Measurements from ENCODE around the gene TNFSF13.

The TNFSF13 gene

GRCh38 chr17:7538891-7539545 lies 19.5 kb upstream of the TNFSF13 start:
- CTCF ChIA-PET = no interaction called here
- POLR2A ChIA-PET (ENCODE audit: low non-redundant PET) = no interaction called here

GRCh38 chr17:7541074-7541621 lies 17.4 kb upstream of the TNFSF13 start:
- no peak for DNase-seq (ENCODE audit: low spot score)
- TF ChIP-seq CTCF (conservative IDR thresholded peaks at IDR 0.05; ENCODE audit: low read depth) = no peak
- no peak overlapping the region for H3K27ac ChIP-seq
- ChIA-PET CTCF (interaction anchor here (0.6 to 0.7 kb wide), 2 partner anchors 9 to 11 kb away, joined by 3 read pairs; no protein-coding TSS in a partner anchor), POLR2A (ENCODE audit: low non-redundant PET) (no interaction called here)

More at GRCh38 chr17:7538891-7539545, 19.5 kb upstream of the TNFSF13 start:
- H3K27ac ChIP-seq = no peak overlapping the region
- TF ChIP-seq CTCF (conservative IDR thresholded peaks at IDR 0.05; ENCODE audit: low read depth) = no peak
- DNase-seq (ENCODE audit: low spot score) = no peak

- CTCF ChIA-PET = interaction anchor here (0.7 to 1.6 kb wide), 2 partner anchors 16 to 221 kb away, joined by 3 to 4 read pairs; no protein-coding TSS in a partner anchor
- H3K27ac ChIP-seq = no peak overlapping the region
- DNase-seq (ENCODE audit: low spot score) = no peak
- TF ChIP-seq CTCF (conservative IDR thresholded peaks at IDR 0.05; ENCODE audit: low read depth) = no peak
- POLR2A ChIA-PET (ENCODE audit: low non-redundant PET) = no interaction called here
Measured at GRCh38 chr17:7544911-7545310, 13.6 kb upstream of the TNFSF13 start.

- peak within 1 kb of the TSS; percentile 53 for H3K27ac ChIP-seq
- POLR2A ChIA-PET (ENCODE audit: low non-redundant PET) = no interaction called here
- TF ChIP-seq CTCF (conservative IDR thresholded peaks at IDR 0.05; ENCODE audit: low read depth) = no peak
- no peak for DNase-seq (ENCODE audit: low spot score)
- CTCF ChIA-PET = interaction anchor here (0.8 kb wide), 1 partner anchor 12 kb away, joined by 3 read pairs; no protein-coding TSS in a partner anchor
Measured at GRCh38 chr17:7548585-7549400, 9.8 kb upstream of the TNFSF13 start, which contains the start of gene TNFSF12. Gene TNFSF12, plus strand, starts transcription at chr17:7549058. Its CDS starts 96 bp downstream, at chr17:7549154.

- TF ChIP-seq CTCF (conservative IDR thresholded peaks at IDR 0.05; ENCODE audit: low read depth) = no peak
- H3K27ac ChIP-seq = peak overlapping the region; percentile 53
- POLR2A ChIA-PET (ENCODE audit: low non-redundant PET) = no interaction called here
- CTCF ChIA-PET = interaction anchor here (0.7 to 0.8 kb wide), 2 partner anchors 8 to 11 kb away, joined by 3 read pairs; no protein-coding TSS in a partner anchor
- DNase-seq (ENCODE audit: low spot score) = no peak
Measured at GRCh38 chr17:7549401-7550055, 9.0 kb upstream of the TNFSF13 start.

GRCh38 chr17:7550344-7550743 lies 8.2 kb upstream of the TNFSF13 start:
- ChIA-PET POLR2A (ENCODE audit: low non-redundant PET) (no interaction called here), CTCF (no interaction called here)
- TF ChIP-seq CTCF (conservative IDR thresholded peaks at IDR 0.05; ENCODE audit: low read depth) = no peak
- DNase-seq (ENCODE audit: low spot score) = no peak
- peak overlapping the region; percentile 53 for H3K27ac ChIP-seq

All from RWPE1 (cell line).